Liver (tissue), 3 donors: ENCODE measurements around the gene JAZF1.

Experiments
- ATF3 ChIP-seq: IDR thresholded peaks from 2 replicates; pipeline ENCODE4 v1.6.1; 2016; ENCODE audit warnings: antibody characterized with exemption
- SP1 ChIP-seq: IDR thresholded peaks from 2 replicates; pipeline ENCODE4 v1.6.1; 2018; ENCODE audit warnings: antibody characterized with exemption, mild to moderate bottlenecking
- TF ChIP-seq, protein P1 (sequence below): fragments of 150-350 bp; IDR thresholded peaks from 2 replicates; pipeline ENCODE4 v1.5.1; 2017; ENCODE audit warnings: improper control_type of control experiment, low read depth, low read length; ENCODE audit not compliant: missing input control
- TF ChIP-seq, protein P2 (sequence below): IDR thresholded peaks from 2 replicates; pipeline ENCODE4 v1.6.1; 2016; ENCODE audit warnings: antibody characterized with exemption
- donor health status: healthy.
- donor health status: healthy.

DNA sequence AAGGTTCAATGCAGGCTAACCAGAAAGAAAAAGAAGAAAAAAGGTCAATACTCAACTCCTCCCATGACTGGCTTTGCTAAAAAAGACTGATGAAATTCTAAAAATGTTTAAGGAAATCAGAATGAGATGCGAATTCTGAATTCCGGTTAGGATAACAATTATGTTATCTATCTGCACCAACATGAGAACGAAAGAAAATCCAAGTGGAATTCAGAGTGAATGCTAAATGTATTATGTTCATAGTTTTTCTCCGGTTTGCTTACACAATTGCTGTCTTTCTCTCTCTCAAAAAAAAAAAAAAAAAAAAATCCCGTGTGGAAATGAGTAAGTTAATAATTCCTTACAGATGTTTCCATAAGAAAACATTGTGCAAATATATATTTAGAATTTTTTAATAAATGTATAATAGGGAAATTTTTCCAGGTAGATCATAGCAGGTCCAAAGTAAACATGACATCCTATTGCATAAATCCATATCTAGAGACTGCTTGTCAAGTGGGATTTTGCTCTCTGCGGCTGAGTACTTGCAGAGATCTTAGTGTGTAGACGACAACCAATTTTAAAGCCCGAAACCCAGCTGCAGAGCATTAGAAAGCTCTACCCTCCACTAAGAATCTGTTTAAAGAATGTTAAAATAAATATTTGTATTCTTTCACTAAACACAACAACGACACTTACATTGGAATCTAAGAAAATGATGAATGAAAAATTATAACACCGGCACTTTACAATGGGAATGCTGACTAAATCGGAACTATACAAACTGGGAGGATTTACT, 104.0 kb downstream of the JAZF1 start:
- TF ChIP-seq SP1 = no peak
- TF ChIP-seq ATF3 = no peak
- TF ChIP-seq, protein P1, sequence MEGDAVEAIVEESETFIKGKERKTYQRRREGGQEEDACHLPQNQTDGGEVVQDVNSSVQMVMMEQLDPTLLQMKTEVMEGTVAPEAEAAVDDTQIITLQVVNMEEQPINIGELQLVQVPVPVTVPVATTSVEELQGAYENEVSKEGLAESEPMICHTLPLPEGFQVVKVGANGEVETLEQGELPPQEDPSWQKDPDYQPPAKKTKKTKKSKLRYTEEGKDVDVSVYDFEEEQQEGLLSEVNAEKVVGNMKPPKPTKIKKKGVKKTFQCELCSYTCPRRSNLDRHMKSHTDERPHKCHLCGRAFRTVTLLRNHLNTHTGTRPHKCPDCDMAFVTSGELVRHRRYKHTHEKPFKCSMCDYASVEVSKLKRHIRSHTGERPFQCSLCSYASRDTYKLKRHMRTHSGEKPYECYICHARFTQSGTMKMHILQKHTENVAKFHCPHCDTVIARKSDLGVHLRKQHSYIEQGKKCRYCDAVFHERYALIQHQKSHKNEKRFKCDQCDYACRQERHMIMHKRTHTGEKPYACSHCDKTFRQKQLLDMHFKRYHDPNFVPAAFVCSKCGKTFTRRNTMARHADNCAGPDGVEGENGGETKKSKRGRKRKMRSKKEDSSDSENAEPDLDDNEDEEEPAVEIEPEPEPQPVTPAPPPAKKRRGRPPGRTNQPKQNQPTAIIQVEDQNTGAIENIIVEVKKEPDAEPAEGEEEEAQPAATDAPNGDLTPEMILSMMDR = no peak
- TF ChIP-seq, protein P2, sequence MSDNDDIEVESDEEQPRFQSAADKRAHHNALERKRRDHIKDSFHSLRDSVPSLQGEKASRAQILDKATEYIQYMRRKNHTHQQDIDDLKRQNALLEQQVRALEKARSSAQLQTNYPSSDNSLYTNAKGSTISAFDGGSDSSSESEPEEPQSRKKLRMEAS = no peak
